HCEC 1CT (cell line): ENCODE results near the gene LRRC74B.
A peak's percentile ranks its signal among the peaks of the same experiment; 100 is the strongest.
"Not testable (repeated sequence)": the region's sequence is repeated elsewhere in the genome, so short reads cannot be mapped to it uniquely, and the experiment has no call there.

Experiments
- DNase-seq: peaks from one replicate; pipeline ENCODE4 v3.0.0-alpha.2; 2017

The LRRC74B gene, protein sequence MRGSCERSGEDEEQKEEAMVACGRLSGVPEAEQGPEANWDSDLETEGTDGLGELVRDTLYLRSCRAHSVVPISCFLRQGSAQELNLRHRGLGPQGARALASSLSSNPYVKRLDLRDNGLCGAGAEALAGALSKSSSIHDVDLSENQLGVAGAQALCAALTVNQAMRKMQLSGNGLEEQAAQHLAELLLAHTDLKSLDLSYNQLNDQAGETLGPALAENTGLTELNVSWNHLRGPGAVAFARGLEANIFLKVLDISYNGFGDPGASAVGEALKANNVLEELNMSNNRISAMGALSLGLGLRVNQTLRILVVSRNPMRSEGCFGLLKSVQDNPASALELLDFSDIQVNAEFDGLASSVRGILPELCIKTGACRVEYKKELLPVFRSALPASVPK

DNA sequence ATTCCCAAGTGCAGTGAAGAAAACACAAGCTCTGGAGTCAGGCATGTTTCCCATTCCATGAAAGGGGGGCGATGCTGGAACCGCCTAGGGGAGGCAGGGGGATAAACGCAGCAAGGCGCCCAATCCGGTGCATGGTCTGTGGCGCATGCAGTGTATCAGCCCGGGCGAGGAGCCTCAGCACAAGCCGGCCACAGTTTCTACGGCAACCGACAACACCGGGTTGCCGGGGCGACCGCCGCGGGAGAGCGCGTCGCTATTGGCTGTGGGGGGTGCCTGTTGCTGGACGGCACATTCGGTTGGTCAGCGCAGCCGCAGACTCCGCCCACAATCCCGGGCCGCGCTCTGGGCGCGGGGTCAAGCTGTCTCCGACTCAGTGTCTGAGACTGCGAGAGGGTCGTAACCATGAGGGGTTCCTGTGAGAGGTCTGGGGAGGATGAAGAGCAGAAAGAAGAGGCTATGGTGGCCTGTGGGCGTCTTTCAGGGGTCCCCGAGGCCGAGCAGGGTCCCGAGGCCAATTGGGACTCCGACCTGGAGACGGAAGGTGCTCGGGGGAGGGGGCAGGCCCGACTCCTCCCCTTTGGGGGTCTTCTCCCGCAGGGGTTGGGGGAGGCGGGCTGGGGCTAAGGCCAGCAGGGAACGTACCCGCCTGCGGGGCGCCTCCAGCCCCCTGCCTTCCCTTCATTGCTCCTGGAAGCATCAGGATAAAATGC is at the start of gene LRRC74B:
Gene LRRC74B, plus strand, starts transcription at position 362 of the 710 bp plus-strand sequence. Its CDS starts 41 bp downstream, at position 403.
- peak; percentile 89 for DNase-seq

DNA sequence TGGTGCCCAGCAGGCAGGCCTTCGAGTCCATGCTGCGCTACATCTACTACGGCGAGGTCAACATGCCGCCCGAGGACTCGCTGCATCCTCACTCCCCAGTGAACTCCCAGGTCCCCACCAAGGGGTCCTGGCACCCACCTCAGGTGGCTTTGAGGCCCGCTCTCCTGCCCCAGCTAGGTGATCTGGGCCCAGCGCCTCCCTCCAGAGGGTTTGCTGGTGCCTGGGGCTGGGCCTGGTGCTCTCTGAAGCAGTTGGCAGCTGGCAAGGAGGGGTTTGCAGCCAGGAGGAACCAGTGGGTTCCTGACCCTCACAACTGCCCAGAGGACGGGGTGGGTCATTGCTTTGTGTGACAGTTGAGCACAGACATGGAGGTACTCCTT is 49.7 kb upstream of the LRRC74B start:
- no peak for DNase-seq

DNA sequence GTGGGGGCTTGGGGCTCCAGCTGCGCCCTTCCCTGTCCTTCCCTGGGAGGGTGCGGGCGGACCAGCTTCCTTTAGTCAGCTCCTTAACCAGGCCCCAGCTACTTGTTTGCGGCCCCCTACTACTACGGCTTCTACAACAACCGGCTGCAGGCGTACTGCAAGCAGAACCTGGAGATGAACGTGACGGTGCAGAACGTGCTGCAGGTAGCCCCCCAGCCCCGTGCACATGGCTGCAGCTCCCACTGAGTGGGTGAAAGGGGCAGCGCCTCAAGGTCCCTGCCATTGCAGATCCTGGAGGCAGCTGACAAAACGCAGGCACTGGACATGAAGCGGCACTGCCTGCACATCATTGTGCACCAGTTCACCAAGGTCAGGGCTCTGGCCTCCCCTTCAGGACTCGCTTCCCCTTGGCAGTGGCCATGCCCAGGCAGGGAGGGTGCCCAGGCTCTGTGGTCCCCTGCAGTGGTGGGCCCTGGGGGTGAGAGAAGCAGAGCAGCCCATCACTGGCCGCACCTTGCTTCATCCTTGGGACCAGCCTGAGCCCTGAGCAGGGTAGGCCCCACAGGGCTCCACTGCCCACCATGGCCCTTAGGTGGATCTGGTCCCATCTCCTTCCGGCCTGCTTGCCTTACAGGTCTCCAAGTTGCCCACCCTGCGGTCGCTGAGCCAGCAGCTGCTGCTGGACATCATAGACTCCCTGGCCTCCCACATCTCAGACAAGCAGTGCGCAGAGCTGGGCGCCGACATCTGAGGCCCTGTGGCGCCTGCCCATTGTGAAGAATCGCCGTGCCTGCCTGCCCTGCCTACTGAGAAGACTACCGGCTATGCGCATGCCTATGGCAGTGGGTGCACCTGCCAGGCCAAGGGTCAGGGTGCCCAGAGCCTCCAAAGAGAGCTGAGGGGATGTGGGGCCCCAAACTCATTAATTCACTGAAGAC is 48.9 kb upstream of the LRRC74B start:
- no peak for DNase-seq

DNA sequence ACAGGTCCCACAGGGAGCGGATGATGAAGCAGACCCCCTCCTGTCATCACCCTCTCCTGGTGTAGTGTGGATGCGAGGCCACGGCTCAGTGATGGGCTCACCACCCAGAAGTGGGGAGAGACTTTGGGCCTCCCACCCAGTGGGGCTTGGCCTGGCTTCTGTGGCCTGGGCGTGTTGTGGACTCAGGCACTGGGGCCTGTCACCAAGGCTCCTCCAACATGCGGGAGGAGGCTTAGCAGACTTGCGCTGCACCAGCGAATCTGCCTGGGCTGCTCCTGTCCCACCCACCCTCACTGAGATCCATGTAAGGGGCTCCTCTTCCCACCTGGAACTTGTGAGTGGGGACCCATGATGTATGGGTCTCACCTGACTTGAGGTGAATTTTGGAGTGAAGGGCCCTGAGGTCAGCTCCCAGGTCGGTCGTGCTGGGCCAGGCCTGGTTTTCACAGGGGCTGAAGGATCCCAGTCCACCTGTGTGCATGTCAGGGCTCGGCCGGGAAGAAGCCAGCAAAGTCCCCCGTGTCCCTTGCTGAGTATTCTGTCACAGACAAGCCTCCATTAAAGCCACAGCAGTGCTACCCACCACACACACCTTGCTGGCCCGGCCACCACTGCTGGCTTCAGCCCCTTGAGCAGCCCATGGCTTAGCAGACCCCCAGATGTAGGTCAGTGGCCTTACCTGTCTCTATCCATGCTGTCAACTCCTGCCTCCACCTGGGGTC is 48.0 kb upstream of the LRRC74B start:
- DNase-seq = no peak

DNA sequence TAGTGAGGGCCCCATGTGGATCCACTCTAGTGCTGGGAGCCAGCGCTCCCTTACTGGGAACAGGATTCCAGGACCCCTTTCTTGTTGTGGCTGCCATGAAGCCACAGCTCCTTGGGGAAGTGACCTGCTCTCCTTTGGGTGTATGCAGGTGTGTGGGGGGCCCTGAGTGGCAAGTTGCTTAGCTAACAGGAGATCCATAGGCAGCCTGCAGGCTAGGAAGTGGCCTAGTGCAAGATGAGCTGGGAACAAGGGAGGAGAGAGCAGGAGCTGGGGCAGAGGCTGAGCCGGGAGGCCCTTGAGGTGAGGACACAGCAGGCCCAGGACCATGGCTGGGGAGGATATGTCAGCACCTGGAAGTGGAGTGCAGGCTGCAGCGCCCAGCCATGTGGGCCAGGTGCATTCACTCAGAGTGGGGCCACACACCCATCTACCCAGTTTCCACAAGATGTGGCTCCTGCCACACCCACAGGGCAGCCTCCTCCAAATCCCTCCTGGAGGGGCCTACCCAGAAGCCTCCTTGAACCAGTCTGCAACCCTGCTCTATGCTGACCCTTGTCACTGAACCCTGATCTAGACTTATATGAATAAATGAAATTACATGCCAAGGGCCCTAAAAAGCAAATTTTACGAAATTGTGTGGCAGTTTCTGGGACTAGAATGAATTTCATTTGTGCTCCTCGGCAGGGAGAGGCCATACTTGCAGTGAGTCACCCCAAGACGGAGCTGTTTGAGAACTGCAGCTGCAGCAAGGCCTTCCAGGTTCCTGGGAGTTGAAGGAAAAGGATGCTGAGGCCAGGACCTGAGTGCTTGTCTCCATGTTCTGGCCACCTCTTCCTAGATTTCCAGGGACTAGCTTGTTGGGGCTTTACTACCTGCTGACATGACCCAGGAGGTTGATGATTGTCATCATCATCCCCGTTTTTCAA is 47.1 kb upstream of the LRRC74B start:
- DNase-seq = peak; percentile 5

DNA sequence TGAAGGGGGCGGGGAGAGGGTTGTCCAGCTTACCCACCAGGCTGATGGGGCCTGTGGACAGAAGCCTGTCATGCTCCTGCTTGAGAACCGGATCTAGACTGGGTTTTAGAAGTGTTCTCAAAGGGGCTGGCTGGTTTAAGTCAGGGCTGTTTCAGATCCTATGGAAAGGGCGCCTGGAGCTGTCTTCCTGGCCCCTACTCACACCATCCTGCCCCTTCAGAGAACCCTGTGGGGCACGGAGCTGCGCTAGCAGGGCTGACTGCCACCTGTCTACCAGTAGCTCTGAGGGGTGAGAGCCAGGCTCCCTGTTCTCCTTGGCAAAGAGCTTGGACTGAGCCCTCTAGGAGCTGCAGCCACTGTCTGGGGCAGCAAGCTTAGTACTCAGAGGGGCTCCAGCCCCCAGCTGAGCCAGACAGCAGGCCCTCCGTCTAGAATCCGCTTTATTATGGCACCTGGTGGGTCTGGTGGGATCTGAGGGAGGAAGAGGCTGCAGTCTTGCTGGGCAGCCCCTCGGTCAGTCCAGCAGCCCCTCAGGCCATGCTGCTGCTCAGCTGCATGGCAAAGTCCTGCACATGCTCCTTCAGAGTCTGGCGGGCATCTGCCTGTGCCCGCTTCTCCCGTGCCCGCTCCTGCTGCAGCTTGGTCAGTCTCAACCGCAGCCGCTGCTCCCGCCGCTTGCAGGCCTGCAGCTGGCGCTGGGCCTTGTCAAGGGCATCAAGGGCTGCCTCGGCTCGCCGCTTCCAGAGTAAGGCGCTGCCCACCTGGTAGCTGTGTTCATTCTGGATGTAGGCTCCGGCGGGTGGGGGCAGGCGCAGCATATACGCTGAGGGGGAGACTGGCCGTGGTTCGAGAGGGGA is 46.2 kb upstream of the LRRC74B start:
- no peak for DNase-seq

DNA sequence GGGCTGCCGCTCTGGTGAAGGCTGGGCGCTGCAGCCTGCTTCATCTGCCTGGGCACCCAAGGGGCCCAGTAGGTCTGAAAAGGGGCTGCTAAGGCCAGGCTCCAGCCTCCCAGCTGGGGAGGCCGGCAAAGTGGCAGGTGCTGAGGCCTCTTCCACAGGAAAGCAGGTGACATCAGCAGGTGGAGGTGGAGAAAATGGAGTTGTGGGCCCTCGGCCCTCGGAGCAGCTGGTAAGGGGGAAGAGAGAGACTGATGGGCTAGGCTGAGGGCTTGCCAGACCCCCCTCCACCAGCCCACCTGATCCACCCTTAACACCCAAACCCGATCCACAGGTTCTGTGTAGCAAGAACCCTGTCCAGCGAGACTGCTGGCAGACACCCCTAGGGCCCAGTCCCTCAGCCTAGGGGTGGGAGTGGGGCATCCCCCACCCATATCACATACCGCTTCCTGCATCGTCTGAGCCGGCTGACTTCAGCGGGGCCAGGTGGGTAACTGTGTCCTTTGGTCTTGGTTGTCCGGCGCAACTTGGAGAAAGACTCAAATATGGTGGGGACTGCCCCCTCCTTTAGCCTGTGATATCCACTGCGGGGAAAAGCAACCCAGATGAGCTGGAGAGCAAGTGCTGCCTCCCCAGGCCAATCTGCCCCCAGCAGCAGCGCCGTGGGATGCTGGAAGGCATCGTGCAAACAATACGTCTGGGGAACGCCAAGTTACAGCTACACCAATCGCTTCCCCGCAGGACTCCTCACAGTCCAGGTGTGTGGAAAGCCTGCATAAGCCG is 45.3 kb upstream of the LRRC74B start:
- DNase-seq = no peak

DNA sequence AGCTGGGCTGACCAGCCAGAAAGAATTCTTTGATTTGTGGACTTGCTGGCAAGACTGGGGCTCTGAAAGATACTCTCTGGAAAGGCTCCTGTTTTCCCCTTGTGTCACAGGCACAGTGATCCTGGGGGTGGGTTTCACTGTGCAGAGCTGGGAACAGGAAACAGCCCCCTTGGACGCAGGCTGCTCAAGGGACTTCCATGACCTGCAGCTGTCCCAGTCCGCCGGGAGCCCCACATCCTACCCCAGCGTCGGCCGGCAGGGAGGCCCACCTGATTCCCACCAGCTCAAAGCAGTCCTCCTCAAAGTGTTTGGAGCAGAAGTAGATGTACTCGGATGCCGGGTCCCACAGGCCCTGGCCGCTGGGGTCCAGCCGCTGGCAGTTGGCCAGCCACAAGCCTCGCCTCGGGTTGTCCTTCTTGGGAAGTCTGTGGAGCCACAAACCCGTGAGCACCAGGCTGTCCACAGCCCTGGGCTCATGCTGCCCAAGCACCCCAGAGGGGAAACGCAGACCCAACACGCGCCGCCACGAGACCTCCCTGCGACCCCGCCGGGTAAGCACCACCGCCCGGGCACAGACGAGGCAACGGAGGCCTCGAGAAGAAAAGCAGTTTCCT is 44.7 kb upstream of the LRRC74B start:
- peak; percentile 1 for DNase-seq

DNA sequence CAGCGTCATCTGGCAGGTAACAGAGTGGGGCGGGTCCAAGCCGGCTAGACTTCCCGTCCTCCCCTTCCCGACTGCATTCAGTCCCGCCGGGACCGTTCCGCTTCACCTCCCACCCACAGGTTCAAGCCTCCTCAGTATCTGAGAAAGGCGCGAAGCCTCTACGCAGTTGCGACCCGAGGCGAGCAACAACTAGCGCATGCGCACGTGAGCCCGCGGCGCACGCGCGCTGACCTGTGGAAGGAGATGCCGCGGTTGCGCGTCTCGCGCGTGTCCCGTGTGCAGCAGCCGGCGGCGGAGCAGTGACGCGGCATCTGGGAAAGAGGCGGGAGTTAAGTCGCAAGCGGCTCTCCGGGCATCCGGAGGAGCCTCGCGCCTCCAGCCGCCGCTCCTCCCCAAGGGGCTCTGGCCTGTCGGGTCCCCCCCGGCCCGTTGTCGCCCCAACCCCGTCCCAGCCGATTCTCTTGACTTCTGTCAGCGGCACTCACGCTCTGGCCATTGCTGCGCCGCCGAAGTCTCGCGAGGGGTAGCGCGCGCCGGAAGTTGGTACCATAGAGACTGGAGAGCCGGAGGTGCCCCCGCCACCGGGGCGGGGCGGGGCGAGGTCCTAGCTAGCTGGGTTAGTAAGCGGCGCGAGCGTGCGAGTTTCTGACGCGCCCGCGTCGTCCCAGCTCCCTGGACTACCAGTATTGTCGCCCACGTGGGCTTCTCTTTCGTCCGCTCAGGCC is 44.0 kb upstream of the LRRC74B start, which contains the start of gene THAP7:
Gene THAP7, minus strand, starts transcription at position 518 of the 725 bp plus-strand sequence. Its CDS starts 207 bp downstream, at position 311.
- DNase-seq = peak; percentile 92

DNA sequence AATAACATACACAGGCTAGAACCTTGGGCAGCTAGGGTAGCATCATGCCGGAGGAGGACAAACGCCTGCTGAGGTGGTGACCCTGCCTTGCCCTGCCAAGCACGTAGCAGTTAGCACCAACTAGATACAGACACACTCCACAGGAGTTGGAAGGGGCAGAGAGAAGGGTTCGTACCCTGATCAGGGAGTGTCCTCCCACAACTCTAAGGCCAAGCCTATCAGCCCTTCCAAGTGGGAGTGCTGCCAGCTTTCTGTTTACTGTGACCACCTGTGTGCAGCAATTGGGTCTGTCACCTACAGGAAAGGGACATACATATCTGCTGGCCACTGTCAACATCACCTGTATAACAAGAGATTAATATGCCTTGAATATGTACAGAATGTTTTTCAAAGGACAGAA is 42.0 kb upstream of the LRRC74B start:
- no peak for DNase-seq

DNA sequence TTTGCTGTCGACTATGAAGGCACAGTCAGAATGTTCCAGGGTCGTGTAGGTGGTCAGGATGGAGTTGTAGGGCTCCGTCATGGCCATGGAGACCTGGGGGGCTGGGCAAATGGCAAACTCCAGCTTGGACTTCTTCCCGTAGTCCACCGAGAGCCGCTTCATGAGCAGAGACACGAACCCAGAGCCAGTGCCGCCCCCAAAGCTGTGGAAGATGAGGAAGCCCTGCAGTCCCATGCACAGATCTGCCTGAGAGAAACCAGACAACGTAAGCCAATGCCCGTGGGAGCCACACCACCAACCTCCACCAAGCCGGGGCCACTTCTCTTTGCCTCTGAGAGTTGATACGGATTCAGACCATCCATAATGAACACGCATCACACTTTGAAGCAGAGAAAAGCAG is 36.5 kb upstream of the LRRC74B start:
- DNase-seq = not testable (repeated sequence)

DNA sequence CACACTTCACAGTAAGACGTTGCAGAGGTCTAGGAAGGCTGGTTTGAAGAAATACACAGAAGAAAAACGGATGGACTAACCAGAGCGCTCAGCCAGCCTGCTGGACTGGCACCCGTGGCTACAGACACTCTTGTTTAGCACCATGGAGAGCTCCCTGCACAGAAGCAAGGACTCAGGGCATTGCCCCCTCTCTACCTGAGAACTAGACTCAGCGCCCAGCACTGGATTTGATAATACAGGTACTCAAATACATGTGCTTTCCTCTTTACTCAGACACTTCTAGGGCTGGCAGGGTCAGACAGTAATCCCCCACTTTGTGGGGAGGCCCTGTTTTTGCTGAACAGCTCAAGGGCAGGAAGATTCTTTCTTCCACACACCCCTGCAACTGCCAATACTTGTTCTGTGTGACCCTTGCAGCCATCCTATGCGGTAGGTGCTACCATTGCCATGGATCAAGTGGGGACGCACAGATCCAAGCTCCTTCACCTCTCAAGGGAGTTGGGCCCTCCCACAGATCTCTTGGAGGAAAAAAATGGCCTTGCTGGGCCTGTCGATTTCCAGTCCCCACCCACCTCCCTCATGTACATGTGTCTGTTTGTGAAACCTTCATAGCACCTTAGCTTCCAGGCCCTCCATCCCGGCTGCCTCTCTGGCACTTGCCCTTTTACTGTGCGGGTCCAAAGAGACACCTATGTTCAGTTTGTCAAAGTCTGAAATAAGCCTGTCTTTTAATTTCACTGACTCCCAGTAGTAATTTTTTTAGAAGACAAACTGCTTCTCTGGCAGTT is 35.9 kb upstream of the LRRC74B start:
- peak; percentile 11 for DNase-seq

DNA sequence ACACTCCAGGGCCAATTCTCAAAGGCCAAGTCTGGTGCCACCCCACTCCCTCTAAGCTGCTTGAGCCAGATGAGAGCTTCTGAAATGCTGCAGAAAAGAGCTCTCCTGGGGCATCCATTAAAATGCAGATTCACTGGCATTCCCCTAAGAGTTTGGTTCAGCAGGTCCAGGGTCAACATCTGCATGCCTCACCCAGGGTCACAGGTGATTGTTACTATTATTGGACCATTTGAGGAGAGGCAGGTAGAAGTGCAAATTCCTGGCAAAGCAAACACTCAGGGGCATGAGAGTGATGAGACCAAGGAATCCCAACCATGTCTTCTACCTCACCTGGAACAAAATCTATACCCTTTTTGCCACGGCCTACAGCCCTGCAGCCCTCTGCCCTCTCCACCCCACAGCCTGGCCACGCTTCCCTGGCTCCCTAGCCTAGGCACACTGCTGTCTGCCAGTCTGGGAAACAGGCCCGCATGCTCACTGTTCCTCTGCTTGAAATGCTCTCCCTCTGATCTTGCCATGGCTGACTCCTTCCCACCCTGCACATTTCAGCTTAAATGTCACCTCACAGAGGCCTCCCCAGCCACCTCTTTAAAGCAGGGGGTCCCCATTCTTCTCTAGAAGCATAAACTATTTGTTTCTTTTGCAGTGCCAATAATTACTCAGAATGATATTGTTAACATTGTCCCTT is 35.2 kb upstream of the LRRC74B start:
- no peak for DNase-seq

DNA sequence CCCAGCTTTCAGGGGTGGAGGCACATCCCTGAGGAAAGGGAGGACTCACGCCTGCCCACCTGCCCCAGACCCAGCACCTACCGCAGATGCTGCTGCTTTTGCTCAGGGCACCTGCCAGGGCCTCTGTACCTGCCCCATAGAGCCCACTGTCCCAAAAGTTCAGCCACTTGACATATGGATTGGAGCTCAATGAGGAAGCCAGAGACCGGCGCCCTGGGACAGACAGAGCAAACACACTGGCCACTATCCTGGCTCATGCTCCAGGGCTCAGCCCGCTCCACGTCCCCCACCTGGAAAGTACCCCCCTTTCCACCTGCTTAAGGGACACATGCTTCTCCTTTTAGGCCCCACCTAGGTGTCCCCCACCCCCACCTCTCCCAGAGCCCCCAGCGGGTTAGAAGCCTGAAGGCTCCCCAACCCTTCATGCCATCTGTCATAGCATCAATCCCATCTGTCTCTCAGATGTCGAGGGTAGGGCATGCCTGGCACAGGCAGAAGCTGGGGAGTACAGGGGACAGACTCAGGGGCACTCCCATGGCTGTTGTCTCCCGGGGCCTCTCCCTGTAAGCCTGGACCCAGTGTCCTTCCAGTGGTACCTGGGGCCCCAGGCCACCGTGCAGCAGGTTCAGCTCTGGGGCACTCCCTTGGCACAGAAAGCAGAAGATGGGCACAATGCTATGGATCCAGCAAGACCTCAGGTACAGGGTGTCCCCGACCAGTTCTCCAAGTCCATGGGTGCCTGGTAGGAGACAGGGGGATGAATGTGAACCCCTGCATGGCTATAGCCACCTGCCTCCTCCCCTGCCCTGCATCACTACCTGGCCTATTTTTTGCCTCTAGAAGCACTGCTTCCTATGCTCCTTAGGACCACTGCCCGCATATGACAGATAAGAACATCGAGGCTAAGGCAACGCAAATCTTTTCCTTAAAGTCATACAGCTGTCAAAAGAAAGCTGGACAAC is 33.0 kb upstream of the LRRC74B start:
- no peak for DNase-seq

DNA sequence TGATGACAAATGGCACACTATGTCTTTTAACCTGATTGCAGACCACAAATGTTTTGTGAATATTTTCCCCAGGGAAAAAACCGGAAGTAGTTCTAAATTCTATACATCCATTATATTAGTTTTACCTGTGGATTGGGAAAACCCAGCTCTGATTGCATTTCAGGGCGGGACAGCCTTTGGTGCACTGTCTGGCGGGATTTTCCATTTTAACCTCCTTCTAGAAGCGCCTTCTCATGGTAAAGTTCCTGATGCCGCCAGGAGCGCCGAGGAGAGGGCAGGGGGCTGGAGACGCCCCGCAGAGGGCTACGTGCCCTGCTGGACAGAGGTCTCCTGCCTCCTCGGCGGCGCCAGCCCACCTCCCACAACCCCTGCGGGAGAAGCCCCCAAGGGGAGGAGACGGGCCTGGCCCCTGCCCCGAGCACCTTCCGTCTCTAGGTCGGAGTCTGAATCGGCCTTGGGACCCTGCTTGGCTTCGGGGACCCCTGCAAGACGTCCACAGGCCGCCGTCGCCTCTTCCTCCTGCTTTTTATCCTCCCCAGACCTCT is 32.0 kb upstream of the LRRC74B start:
- DNase-seq = no peak
